GM23248 (cell line): ENCODE results near the gene CTNNBIP1.

ENCODE experiments used
- EZH2 ChIP-seq: fragments of 200-600 bp; sonication (generic); IDR thresholded peaks from 2 replicates; pipeline ENCODE4 v1.6.1; 2018; ENCODE audit warnings: antibody characterized with exemption, mild to moderate bottlenecking; ENCODE audit not compliant: insufficient read depth, poor library complexity, severe bottlenecking
- EZH2phosphoT487 ChIP-seq: fragments of 200-600 bp; sonication (generic); IDR thresholded peaks from 2 replicates; pipeline ENCODE4 v1.6.1; 2018; ENCODE audit warnings: antibody characterized with exemption, moderate library complexity, mild to moderate bottlenecking, low read depth; ENCODE audit not compliant: insufficient read depth

GRCh38 chr1:9909234-9910046, 629 bp downstream of the CTNNBIP1 start:
- no peak for TF ChIP-seq EZH2
- TF ChIP-seq EZH2phosphoT487: no peak
